SU-DHL-6 (cell line): ENCODE measurements around the gene OR52N1.

ENCODE experiments used
- EZH2phosphoT487 ChIP-seq: fragments of 200-600 bp; sonication (generic), shearing (Covaris generic); conservative IDR thresholded peaks from 2 replicates; pipeline ENCODE4 v1.6.1; 2018; ENCODE audit warnings: mild to moderate bottlenecking, antibody characterized with exemption, low read length, moderate library complexity, mixed read lengths
- TF ChIP-seq, protein P1 (sequence below): fragments of 200-600 bp; sonication (generic); IDR thresholded peaks from one replicate; pipeline ENCODE4 v1.5.1; 2017; ENCODE audit warnings: antibody characterized with exemption, mild to moderate bottlenecking, low read length, moderate library complexity; ENCODE audit not compliant: insufficient read depth, poor library complexity, severe bottlenecking

DNA sequence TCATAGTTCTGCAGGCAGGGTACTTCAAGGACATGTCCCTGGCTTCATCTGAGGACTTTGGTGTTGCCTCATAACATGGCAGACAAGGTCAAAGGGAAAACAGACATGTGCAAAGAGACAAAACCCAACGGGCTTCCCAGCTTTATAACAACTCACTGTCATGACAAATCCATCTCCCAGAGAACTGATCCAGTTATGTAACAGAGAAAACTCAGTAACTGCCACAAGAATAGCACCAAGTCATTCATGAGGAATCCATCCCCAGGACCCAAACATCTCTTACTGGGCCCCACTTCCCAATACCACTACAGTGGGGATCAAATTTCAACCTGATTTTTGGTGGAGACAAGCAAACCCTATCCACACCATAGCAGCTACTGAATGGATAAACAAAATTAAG lies 24.0 kb downstream of the OR52N1 start:
- TF ChIP-seq, protein P1, sequence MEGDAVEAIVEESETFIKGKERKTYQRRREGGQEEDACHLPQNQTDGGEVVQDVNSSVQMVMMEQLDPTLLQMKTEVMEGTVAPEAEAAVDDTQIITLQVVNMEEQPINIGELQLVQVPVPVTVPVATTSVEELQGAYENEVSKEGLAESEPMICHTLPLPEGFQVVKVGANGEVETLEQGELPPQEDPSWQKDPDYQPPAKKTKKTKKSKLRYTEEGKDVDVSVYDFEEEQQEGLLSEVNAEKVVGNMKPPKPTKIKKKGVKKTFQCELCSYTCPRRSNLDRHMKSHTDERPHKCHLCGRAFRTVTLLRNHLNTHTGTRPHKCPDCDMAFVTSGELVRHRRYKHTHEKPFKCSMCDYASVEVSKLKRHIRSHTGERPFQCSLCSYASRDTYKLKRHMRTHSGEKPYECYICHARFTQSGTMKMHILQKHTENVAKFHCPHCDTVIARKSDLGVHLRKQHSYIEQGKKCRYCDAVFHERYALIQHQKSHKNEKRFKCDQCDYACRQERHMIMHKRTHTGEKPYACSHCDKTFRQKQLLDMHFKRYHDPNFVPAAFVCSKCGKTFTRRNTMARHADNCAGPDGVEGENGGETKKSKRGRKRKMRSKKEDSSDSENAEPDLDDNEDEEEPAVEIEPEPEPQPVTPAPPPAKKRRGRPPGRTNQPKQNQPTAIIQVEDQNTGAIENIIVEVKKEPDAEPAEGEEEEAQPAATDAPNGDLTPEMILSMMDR: no peak
- TF ChIP-seq EZH2phosphoT487: no peak
